GM10266 (cell line): ENCODE results near the gene ILKAP.

ENCODE experiments used
- DNase-seq: peaks from one replicate; pipeline ENCODE4 v3.0.0; 2012; ENCODE audit errors: extremely low spot score
- CTCF ChIP-seq: IDR thresholded peaks from 2 replicates; pipeline ENCODE4 v1.5.1; 2012; ENCODE audit warnings: mild to moderate bottlenecking, low read depth; ENCODE audit not compliant: control insufficient read depth, insufficient read depth; ENCODE audit errors: missing control alignments

ILKAP gene

DNA sequence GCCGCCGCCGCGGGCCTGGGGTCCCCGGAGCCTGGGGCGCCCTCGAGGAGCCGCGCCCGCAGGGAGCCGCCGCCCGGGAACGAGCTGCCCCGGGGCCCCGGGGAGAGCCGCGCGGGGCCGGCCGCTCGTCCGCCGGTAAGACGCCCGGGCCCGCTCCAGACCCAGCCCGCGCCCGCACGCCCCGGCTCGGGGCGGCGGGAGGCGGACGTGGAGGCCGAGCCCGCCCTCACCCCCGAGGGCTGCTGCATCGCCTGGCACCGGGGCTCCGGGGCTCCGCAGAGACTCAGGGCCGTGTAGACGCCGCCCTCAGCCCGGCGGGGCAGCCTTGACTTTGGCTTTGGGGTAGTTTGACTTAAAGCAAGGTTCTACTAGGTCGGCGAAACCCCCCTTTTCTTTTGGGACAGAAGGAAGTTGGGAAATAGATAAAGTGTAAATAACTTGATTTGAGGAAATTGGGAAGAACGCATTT lies 44.4 kb downstream of the ILKAP start:
- DNase-seq = peak; percentile 57
- TF ChIP-seq CTCF = no peak

- peak; percentile 85 for DNase-seq
These were observed 44.9 kb downstream of the ILKAP start, which contains the start of gene ERFE for GRCh38 chr2:238158509-238159070. TSS of gene ERFE (plus strand) at chr2:238158970. CDS start at chr2:238159008, 38 bp downstream.

DNA sequence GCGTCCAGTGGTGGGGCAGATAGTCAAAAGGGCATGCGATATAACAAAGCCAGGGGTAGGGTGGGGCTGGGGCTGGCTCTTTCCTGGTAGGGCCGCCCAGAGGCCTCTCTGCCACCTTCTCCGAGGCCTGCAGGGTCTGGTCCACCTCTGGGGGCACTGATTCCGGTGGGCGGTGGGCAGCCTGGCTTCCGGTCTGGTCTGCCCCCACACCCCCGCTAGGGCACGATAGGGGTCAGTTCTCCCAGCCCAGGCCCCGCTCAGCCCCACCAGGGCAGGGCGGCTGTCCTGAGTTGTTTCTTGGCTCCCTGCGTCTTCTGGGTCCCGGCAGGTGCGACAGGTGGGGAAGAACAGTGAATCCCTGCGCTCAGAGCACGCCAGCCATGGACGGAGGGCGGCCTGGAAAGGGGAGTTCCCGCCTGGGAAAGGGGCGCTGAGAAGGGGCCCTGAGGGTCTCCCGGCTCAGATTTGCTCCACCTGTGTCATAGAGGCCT lies 45.4 kb downstream of the ILKAP start:
- no peak for TF ChIP-seq CTCF
- DNase-seq = no peak

More at GRCh38 chr2:238158509-238159070, 44.9 kb downstream of the ILKAP start, which contains the start of gene ERFE:
- TF ChIP-seq CTCF = peak; percentile 46

- TF ChIP-seq CTCF = no peak
- DNase-seq = no peak
These were observed 45.9 kb downstream of the ILKAP start for GRCh38 chr2:238157506-238158017.

GRCh38 chr2:238155761-238156694 lies 47.5 kb downstream of the ILKAP start:
- TF ChIP-seq CTCF = no peak
- DNase-seq = no peak

DNA sequence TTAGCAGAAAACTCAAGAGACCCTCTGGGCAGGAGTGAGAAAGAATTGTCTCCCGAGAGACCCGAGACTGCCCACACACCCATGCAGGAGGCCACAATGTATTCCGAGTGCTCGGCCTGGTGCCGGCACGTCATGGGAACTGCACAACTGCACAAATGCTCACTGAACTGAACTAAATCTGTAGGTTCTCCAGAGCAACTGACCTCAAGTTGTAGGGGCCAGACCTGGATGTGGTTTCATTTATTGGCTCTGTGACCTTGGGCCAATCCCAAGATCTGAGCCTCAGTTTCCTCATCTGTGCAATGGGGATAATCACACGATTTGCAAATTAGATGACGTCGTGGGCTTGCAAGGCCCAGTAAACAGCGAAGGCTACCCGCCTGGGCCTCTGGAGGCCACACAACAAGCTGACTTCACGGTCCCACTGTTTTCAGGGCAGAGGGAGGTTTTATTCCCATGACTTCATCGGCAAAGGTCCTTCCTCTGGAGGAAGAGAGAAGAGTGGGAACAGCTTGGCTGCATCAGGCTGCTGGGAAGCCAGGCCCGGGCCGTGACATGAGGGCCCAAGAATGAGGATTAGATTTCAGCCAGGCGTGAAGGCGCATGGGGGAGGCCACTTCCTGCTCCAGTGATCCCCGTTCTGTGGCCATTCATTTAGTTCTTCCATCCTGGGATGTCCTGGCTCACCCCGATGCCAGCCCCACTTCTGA lies 48.3 kb downstream of the ILKAP start:
- DNase-seq = no peak
- no peak for TF ChIP-seq CTCF
